ENCODE measurements around the gene LMO1. TPM values are rescaled to one million over a fixed set of nuclear protein-coding genes. Genes with fewer than 3 reads are reported as not detected.

Gene LMO1
- polyA plus RNA-seq, 3 donors = not detected

DNA sequence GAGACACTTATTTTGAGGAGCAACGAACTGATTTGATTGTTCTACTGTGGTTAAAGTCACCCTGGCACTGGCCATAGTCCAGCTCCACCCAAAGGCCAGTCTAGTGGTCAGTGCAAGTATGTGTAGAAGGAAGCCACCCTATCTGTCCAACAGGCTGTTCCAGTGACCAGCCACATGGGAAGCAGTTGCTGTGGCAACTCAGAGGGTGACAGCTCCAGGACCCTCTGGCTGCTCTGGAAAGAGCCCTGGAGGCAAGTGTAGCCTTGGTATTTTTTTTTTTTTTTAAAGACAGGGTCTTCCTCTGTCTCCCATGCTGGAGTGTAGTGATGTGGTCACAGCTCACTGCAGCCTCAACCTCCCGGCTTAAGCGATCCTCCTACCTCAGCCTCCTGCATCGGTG lies 27.8 kb downstream of the LMO1 start:
- Histone ChIP-seq H3K9ac (ENCODE audit: insufficient read depth, low read length, poor library complexity, severe bottlenecking) (no peak overlapping the region), H3K4me2 (replicated peaks; ENCODE audit: extremely low read depth, low read length, poor library complexity, severe bottlenecking) (no peak overlapping the region), H3K9me3 (replicated peaks in 1 of 2; ENCODE audit: control insufficient read depth in 1 of 2, insufficient read depth in 1 of 2, low read length in 2 of 2) (no peaks in the 10 kb centered on the region), H2AFZ (ENCODE audit: insufficient read depth, low read depth, low read length, poor library complexity, severe bottlenecking) (no peak overlapping the region), H3K79me2 (ENCODE audit: insufficient read depth, low read length) (no peaks in the 10 kb centered on the region), H4K20me1 (ENCODE audit: insufficient read depth, low read length) (no peaks in the 10 kb centered on the region), H3K27me3 (ENCODE audit: control insufficient read depth in 2 of 2, insufficient read depth in 2 of 2, low read length in 2 of 2) (no peaks in the 10 kb centered on the region), H3K27ac (ENCODE audit: low read depth in 1 of 2, low read length in 2 of 2) (no peak overlapping the region), H3K36me3 (replicated peaks in 1 of 2; ENCODE audit: control insufficient read depth in 1 of 2, insufficient read depth in 2 of 2, low read length in 2 of 2) (no peaks in the 10 kb centered on the region), H3K4me3 (replicated peaks in 1 of 3; ENCODE audit: low read depth in 2 of 3, low read length in 3 of 3) (no peak overlapping the region), H3K4me1 (ENCODE audit: control insufficient read depth in 1 of 2, insufficient read depth in 2 of 2, low read length in 2 of 2) (no peaks in the 10 kb centered on the region)
- no CpG with 5 or more reads among the region's 4 CpGs for WGBS (ENCODE audit: insufficient coverage)
- TF ChIP-seq, protein P1, sequence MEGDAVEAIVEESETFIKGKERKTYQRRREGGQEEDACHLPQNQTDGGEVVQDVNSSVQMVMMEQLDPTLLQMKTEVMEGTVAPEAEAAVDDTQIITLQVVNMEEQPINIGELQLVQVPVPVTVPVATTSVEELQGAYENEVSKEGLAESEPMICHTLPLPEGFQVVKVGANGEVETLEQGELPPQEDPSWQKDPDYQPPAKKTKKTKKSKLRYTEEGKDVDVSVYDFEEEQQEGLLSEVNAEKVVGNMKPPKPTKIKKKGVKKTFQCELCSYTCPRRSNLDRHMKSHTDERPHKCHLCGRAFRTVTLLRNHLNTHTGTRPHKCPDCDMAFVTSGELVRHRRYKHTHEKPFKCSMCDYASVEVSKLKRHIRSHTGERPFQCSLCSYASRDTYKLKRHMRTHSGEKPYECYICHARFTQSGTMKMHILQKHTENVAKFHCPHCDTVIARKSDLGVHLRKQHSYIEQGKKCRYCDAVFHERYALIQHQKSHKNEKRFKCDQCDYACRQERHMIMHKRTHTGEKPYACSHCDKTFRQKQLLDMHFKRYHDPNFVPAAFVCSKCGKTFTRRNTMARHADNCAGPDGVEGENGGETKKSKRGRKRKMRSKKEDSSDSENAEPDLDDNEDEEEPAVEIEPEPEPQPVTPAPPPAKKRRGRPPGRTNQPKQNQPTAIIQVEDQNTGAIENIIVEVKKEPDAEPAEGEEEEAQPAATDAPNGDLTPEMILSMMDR (IDR thresholded peaks at IDR 0.05) = no peak
- no peak overlapping the region for H3K4me3 Mint-ChIP-seq
- DNase-seq = no peak
- intact Hi-C loops (cut with micrococcal nuclease) = no loop called here
- no peak overlapping the region for H3K27ac Mint-ChIP-seq
- peaks cover 0 to 7% (median 5%) of the 10 kb centered on the region in 3 donors for H3K27me3 Mint-ChIP-seq (ENCODE audit: low read depth in 3 of 3)
- peaks cover 5% of the 10 kb centered on the region for H3K4me1 Mint-ChIP-seq
- peaks cover 0 to 2% (median 0%) of the 10 kb centered on the region in 7 donors for H3K9me3 Mint-ChIP-seq
- no peaks in the 10 kb centered on the region for H3K36me3 Mint-ChIP-seq

DNA sequence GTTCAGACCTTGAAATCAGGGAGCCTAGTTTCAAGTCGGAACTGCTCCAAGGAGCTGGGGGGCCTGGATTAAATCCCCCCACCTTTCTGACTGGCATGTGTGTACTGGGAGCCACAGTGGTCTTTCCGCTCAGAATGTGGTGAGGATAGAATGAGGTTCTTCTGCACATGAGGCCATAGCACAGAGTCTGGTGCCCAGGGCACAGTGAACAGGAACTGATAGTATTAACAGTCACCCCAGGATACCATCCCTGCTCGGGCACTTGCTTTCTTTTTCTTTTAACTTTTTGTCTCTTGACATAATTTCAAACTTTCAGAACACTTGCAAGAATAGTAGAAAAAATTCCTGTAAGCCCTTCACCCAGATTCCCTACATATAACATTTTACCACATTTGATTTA lies 28.8 kb downstream of the LMO1 start:
- H3K4me1 ChIP-seq (ENCODE audit: control insufficient read depth in 1 of 2, insufficient read depth in 2 of 2, low read length in 2 of 2) = no peaks in the 10 kb centered on the region
- intact Hi-C loops (cut with micrococcal nuclease) = no loop called here
- no peaks in the 10 kb centered on the region for H4K20me1 ChIP-seq (ENCODE audit: insufficient read depth, low read length)
- H3K27me3 ChIP-seq (ENCODE audit: control insufficient read depth in 2 of 2, insufficient read depth in 2 of 2, low read length in 2 of 2) = no peaks in the 10 kb centered on the region
- no peaks in the 10 kb centered on the region for H3K9me3 ChIP-seq (replicated peaks in 1 of 2; ENCODE audit: control insufficient read depth in 1 of 2, insufficient read depth in 1 of 2, low read length in 2 of 2)
- H3K36me3 ChIP-seq (replicated peaks in 1 of 2; ENCODE audit: control insufficient read depth in 1 of 2, insufficient read depth in 2 of 2, low read length in 2 of 2) = no peaks in the 10 kb centered on the region
- H3K4me2 ChIP-seq (replicated peaks; ENCODE audit: extremely low read depth, low read length, poor library complexity, severe bottlenecking) = no peak overlapping the region
- TF ChIP-seq, protein P1 (IDR thresholded peaks at IDR 0.05) = no peak
- Mint-ChIP-seq H3K4me3 (no peak overlapping the region), H3K27ac (peak overlapping the region in 1 of 7 donors; percentile 34), H3K4me1 (peaks cover 5% of the 10 kb centered on the region), H3K36me3 (no peaks in the 10 kb centered on the region), H3K27me3 (ENCODE audit: low read depth in 3 of 3) (peaks cover 0 to 7% (median 5%) of the 10 kb centered on the region in 3 donors), H3K9me3 (peaks cover 0 to 2% (median 0%) of the 10 kb centered on the region in 7 donors)
- no peaks in the 10 kb centered on the region for H3K79me2 ChIP-seq (ENCODE audit: insufficient read depth, low read length)
- no peak overlapping the region for H2AFZ ChIP-seq (ENCODE audit: insufficient read depth, low read depth, low read length, poor library complexity, severe bottlenecking)
- no peak for DNase-seq
- WGBS (ENCODE audit: insufficient coverage) = no CpG with 5 or more reads among the region's 3 CpGs
- no peak overlapping the region for H3K27ac ChIP-seq (ENCODE audit: low read depth in 1 of 2, low read length in 2 of 2)
- H3K4me3 ChIP-seq (replicated peaks in 1 of 3; ENCODE audit: low read depth in 2 of 3, low read length in 3 of 3) = no peak overlapping the region
- H3K9ac ChIP-seq (ENCODE audit: insufficient read depth, low read length, poor library complexity, severe bottlenecking) = no peak overlapping the region

Measured in CD14-positive monocyte (primary cell).